H1 (cell line): ENCODE measurements around the gene NOX5. TPM values are rescaled to one million over a fixed set of nuclear protein-coding genes. Genes with fewer than 3 reads are reported as not detected.

Experiments used
- CTCF ChIA-PET: fragments of 300-600 bp; sonication (Branson Sonifier 250); formaldehyde crosslinking; loops from one replicate; lab custom pipeline; 2021; ENCODE audit not compliant: partially characterized antibody; lab: Charles Lee
- POLR2A ChIA-PET: fragments of 300-600 bp; sonication (Branson Sonifier 250); formaldehyde crosslinking; loops from one replicate; lab custom pipeline; 2021; ENCODE audit warnings: inconsistent platforms; ENCODE audit not compliant: partially characterized antibody; lab: Charles Lee
- DNase-seq, 2 experiments: peaks; one replicate each; pipeline versions ENCODE4 v3.0.0 to v3.0.0-alpha.2; 2010 to 2022; ENCODE audit warnings: low spot score in 2 of 2, low read depth in 1 of 2, mixed read lengths in 1 of 2
- FAIRE-seq: peaks from 2 replicates; lab custom pipeline; 2011; peaks lifted over from hg19 to GRCh38; lab: Jason Lieb, UNC
- H2AFZ ChIP-seq: 2 replicates; pipeline ENCODE4 v1.8.1; 2012; ENCODE audit warnings: low read length, inconsistent platforms
- H2AK5ac ChIP-seq: 2 replicates; pipeline ENCODE4 v1.6.1; 2013; ENCODE audit warnings: low read depth, low read length
- H2BK120ac ChIP-seq: replicated peaks from 2 replicates; pipeline ENCODE3; 2013; ENCODE audit warnings: low read depth, low read length, inconsistent platforms
- H2BK12ac ChIP-seq: 2 replicates; pipeline ENCODE4 v1.6.1; 2013; ENCODE audit warnings: low read depth, low read length
- H2BK15ac ChIP-seq: 2 replicates; pipeline ENCODE4 v1.6.1; 2013; ENCODE audit warnings: low read length
- H2BK20ac ChIP-seq: 2 replicates; pipeline ENCODE4 v1.6.1; 2013; ENCODE audit warnings: low read length
- H2BK5ac ChIP-seq: 2 replicates; pipeline ENCODE4 v1.6.1; 2013; ENCODE audit warnings: low read depth, low read length
- H3K14ac ChIP-seq: 2 replicates; pipeline ENCODE4 v1.6.1; 2013; ENCODE audit warnings: inconsistent platforms; ENCODE audit not compliant: insufficient read length
- H3K18ac ChIP-seq: 2 replicates; pipeline ENCODE4 v1.6.1; 2013; ENCODE audit warnings: low read length; ENCODE audit errors: extremely low read depth
- H3K23ac ChIP-seq: 2 replicates; pipeline ENCODE4 v1.6.1; 2013; ENCODE audit warnings: inconsistent platforms; ENCODE audit not compliant: insufficient read length
- H3K23me2 ChIP-seq: 2 replicates; pipeline ENCODE4 v1.6.1; 2013; ENCODE audit warnings: low read depth, low read length
- H3K27ac ChIP-seq: 2 replicates; pipeline ENCODE4 v1.6.1; 2011; ENCODE audit warnings: low read depth, low read length, inconsistent platforms
- H3K27me3 ChIP-seq, 4 experiments: replicated peaks in 1 of 4; 1 replicate in 1 of 4; 2 replicates in 3 of 4; pipeline versions ENCODE4 v1.6.1 to v1.8.1; 2011 to 2013; ENCODE audit warnings: low read length in 3 of 4, mild to moderate bottlenecking in 3 of 4, inconsistent platforms in 2 of 4, mixed read lengths in 2 of 4, moderate library complexity in 1 of 4; ENCODE audit not compliant: control insufficient read depth in 3 of 4, insufficient read depth in 3 of 4; ENCODE audit errors: extremely low read depth in 1 of 4
- H3K36me3 ChIP-seq, 4 experiments: 2 replicates each; pipeline versions ENCODE4 v1.6.1 to v1.8.1; 2011 to 2013; ENCODE audit warnings: mild to moderate bottlenecking in 4 of 4, low read length in 3 of 4, moderate library complexity in 2 of 4, control low read depth in 1 of 4, inconsistent platforms in 1 of 4; ENCODE audit not compliant: insufficient read depth in 4 of 4, control insufficient read depth in 2 of 4
- H3K4ac ChIP-seq: replicated peaks from 2 replicates; pipeline ENCODE3; 2013; ENCODE audit warnings: low read length, low read depth, mixed read lengths, inconsistent platforms; ENCODE audit not compliant: insufficient read length
- H3K4me1 ChIP-seq, 4 experiments: replicated peaks in 1 of 4; 1 replicate in 1 of 4; 2 replicates in 3 of 4; pipeline versions ENCODE4 v1.6.1 to v1.8.1; 2011 to 2013; ENCODE audit warnings: low read length in 3 of 4, inconsistent platforms in 2 of 4, mixed read lengths in 1 of 4; ENCODE audit not compliant: insufficient read depth in 4 of 4, control insufficient read depth in 3 of 4
- H3K4me2 ChIP-seq, 2 experiments: 2 replicates each; pipeline versions ENCODE4 v1.6.1 to v1.8.1; 2011 to 2013; ENCODE audit warnings: low read depth in 2 of 2, low read length in 2 of 2, control low read depth in 1 of 2, inconsistent platforms in 1 of 2, mild to moderate bottlenecking in 1 of 2; ENCODE audit not compliant: insufficient read depth in 1 of 2
- H3K4me3 ChIP-seq, 4 experiments: fragments of 200-600, 300-600 bp in 1 of 4; sonication (generic), shearing (Covaris generic), sonication (Bioruptor Twin) in 1 of 4; 2 replicates each; pipeline versions ENCODE4 v1.5.1 to v1.8.1; 2011 to 2016; ENCODE audit warnings: low read length in 4 of 4, low read depth in 3 of 4, control low read depth in 2 of 4, inconsistent platforms in 2 of 4, mild to moderate bottlenecking in 2 of 4, mixed read lengths in 1 of 4, moderate library complexity in 1 of 4; ENCODE audit not compliant: insufficient read depth in 2 of 4; ENCODE audit errors: extremely low read depth in 1 of 4
- H3K56ac ChIP-seq: replicated peaks from 2 replicates; pipeline ENCODE3; 2013; ENCODE audit warnings: low read depth, mild to moderate bottlenecking, mixed read lengths, low read length, inconsistent platforms; ENCODE audit not compliant: insufficient read length
- H3K79me1 ChIP-seq: 2 replicates; pipeline ENCODE4 v1.6.1; 2013; ENCODE audit warnings: low read depth, low read length, control low read depth
- H3K79me2 ChIP-seq, 2 experiments: 2 replicates each; pipeline versions ENCODE4 v1.6.1 to v1.8.1; 2012 to 2013; ENCODE audit warnings: low read length in 2 of 2, mild to moderate bottlenecking in 2 of 2, inconsistent platforms in 1 of 2; ENCODE audit not compliant: insufficient read depth in 2 of 2, control insufficient read depth in 1 of 2
- H3K9ac ChIP-seq, 4 experiments: replicated peaks in 1 of 4; 1 replicate in 1 of 4; 2 replicates in 3 of 4; pipeline versions ENCODE4 v1.6.1 to v1.8.1; 2011 to 2013; ENCODE audit warnings: low read depth in 3 of 4, low read length in 3 of 4, control low read depth in 2 of 4, mild to moderate bottlenecking in 2 of 4, moderate library complexity in 2 of 4, inconsistent platforms in 1 of 4; ENCODE audit errors: extremely low read depth in 1 of 4
- H3K9me3 ChIP-seq, 2 experiments: 2 replicates each; pipeline versions ENCODE4 v1.6.1 to v1.8.1; 2012 to 2013; ENCODE audit warnings: mild to moderate bottlenecking in 2 of 2, moderate library complexity in 2 of 2, control low read depth in 1 of 2, inconsistent platforms in 1 of 2, low read depth in 1 of 2, low read length in 1 of 2, mixed read lengths in 1 of 2; ENCODE audit not compliant: insufficient read depth in 2 of 2
- H4K20me1 ChIP-seq, 2 experiments: replicated peaks in 1 of 2; 2 replicates each; pipeline versions ENCODE3 to v1.8.1; 2011 to 2013; ENCODE audit warnings: inconsistent platforms in 2 of 2, low read length in 2 of 2, mild to moderate bottlenecking in 1 of 2; ENCODE audit not compliant: insufficient read depth in 2 of 2, control insufficient read depth in 1 of 2
- H4K5ac ChIP-seq: 2 replicates; pipeline ENCODE4 v1.6.1; 2013; ENCODE audit warnings: low read length, low read depth, mixed read lengths, inconsistent platforms; ENCODE audit not compliant: insufficient read length
- H4K8ac ChIP-seq: 2 replicates; pipeline ENCODE4 v1.8.0; 2013; ENCODE audit warnings: mild to moderate bottlenecking, moderate library complexity, low read length, inconsistent platforms; ENCODE audit not compliant: insufficient read depth; ENCODE audit errors: extremely low read depth
- H4K91ac ChIP-seq: replicated peaks from 2 replicates; pipeline ENCODE3; 2013; ENCODE audit warnings: low read length, mixed read lengths, inconsistent platforms; ENCODE audit not compliant: insufficient read length
- CEBPB ChIP-seq: IDR thresholded peaks from 2 replicates; pipeline ENCODE4 v1.6.1; 2012; ENCODE audit warnings: low read depth, low read length
- CREB1 ChIP-seq: IDR thresholded peaks from 2 replicates; pipeline ENCODE4 v1.6.1; 2012; ENCODE audit warnings: inconsistent platforms
- EGR1 ChIP-seq: IDR thresholded peaks from 2 replicates; pipeline ENCODE4 v1.6.1; 2011; ENCODE audit warnings: low read depth, low read length, borderline replicate concordance
- WGBS, 2 experiments: shearing (Covaris generic) in 1 of 2; methylation state at CpG; one replicate each; pipeline versions ENCODE4 v1.1.6 to v1.1.7; 2013 to 2015; ENCODE audit warnings: low lambda C conversion rate in 2 of 2, mixed read lengths in 2 of 2, inconsistent platforms in 1 of 2, low coverage in 1 of 2, missing lambda C conversion rate in 1 of 2; ENCODE audit not compliant: insufficient replicate concordance in 2 of 2, insufficient coverage in 1 of 2, insufficient read length in 1 of 2; ENCODE audit errors: extremely low coverage in 1 of 2, missing lambda C conversion rate in 1 of 2; 5-methylcytosine and 5-hydroxymethylcytosine counted together
- polyA plus RNA-seq, 7 experiments: library from polyadenylated mRNA; depleted of rRNA in 3 of 7; stranded (reverse) in 5 of 7; unstranded in 2 of 7; fragments of >200 nt in 5 of 7; fragments of 200-250 nt in 2 of 7; gene quantifications; 1 replicate in 5 of 7; 2 replicates in 1 of 7; 4 replicates in 1 of 7; pipeline versions ENCODE4 v1.2.1 to v1.2.3, GENCODE V29; 2011 to 2013; ENCODE audit warnings: missing spikeins in 2 of 7, mixed read lengths in 2 of 7
- total RNA-seq: library from RNA; stranded (reverse); fragmentation: NEBNext Ultra II Directional; extraction: Animal tissue kit (Norgen Biotek cat#: 25700); gene quantifications from 2 replicates; pipeline ENCODE4 v1.2.1, GENCODE V29; 2021

NOX5 gene
- total and polyA plus RNA-seq, 2 of the 8 experiments (the other 6 are each of a cell fraction or from before 2014, with no cell fraction given): under 0.01 TPM; not detected in 1

GRCh38 chr15:69032703-69033373, 18.3 kb downstream of the NOX5 start:
- Histone ChIP-seq H3K9me3 (no peaks in the 10 kb centered on the region), H3K4me1 (peaks cover 0 to 2% (median 0%) of the 10 kb centered on the region in 4 experiments; a peak in 1 of 7 replicates), H2BK15ac (no peak overlapping the region), H2BK120ac (no peak overlapping the region), H4K91ac (no peak overlapping the region), H3K36me3 (no peaks in the 10 kb centered on the region), H2AK5ac (no peak overlapping the region), H3K4ac (no peak overlapping the region), H3K4me2 (no peak overlapping the region; a peak in 1 of 4 replicates), H3K27ac (no peak overlapping the region), H4K5ac (no peak overlapping the region), H3K27me3 (peaks cover 0 to 8% (median 0%) of the 10 kb centered on the region in 4 experiments; a peak in 3 of 7 replicates), H3K79me2 (no peaks in the 10 kb centered on the region), H2BK5ac (no peak overlapping the region), H4K20me1 (no peaks in the 10 kb centered on the region), H3K18ac (no peak overlapping the region), H3K4me3 (no peak overlapping the region), H3K9ac (no peak overlapping the region), H3K23ac (no peak overlapping the region), H3K56ac (no peak overlapping the region), H3K79me1 (no peaks in the 10 kb centered on the region), H3K14ac (no peak overlapping the region), H2AFZ (no peak overlapping the region), H4K8ac (no peak overlapping the region), H2BK12ac (no peak overlapping the region), H2BK20ac (no peak overlapping the region), H3K23me2 (no peaks in the 10 kb centered on the region)
- no peak for FAIRE-seq
- DNase-seq: no peak
- ChIA-PET CTCF (interaction anchor here (0.7 to 3.7 kb wide), 13 partner anchors 10 to 381 kb away, joined by 3 to 27 read pairs (median 7); partner anchors contain the start of gene NOX5), POLR2A (no interaction called here)
- 89% methylated on average over 34 of the region's 43 CpGs; no CpG with 5 or more reads in 1 of the 2 experiments for WGBS, 2 experiments
- no peak for TF ChIP-seq EGR1
- TF ChIP-seq CREB1: no peak
- TF ChIP-seq CEBPB: no peak
